H1 (cell line): ENCODE data around the gene BAZ1B. TPM values are rescaled to one million over a fixed set of nuclear protein-coding genes. Genes with fewer than 3 reads are reported as not detected.

Experiments
- CTCF ChIA-PET: fragments of 300-600 bp; sonication (Branson Sonifier 250); formaldehyde crosslinking; loops from one replicate; lab custom pipeline; 2021; ENCODE audit not compliant: partially characterized antibody; lab: Charles Lee
- POLR2A ChIA-PET: fragments of 300-600 bp; sonication (Branson Sonifier 250); formaldehyde crosslinking; loops from one replicate; lab custom pipeline; 2021; ENCODE audit warnings: inconsistent platforms; ENCODE audit not compliant: partially characterized antibody; lab: Charles Lee
- DNase-seq, 2 experiments: peaks; one replicate each; pipeline versions ENCODE4 v3.0.0 to v3.0.0-alpha.2; 2010 to 2022; ENCODE audit warnings: low spot score in 2 of 2, low read depth in 1 of 2, mixed read lengths in 1 of 2
- FAIRE-seq: peaks from 2 replicates; lab custom pipeline; 2011; peaks lifted over from hg19 to GRCh38; lab: Jason Lieb, UNC
- H2AFZ ChIP-seq: 2 replicates; pipeline ENCODE4 v1.8.1; 2012; ENCODE audit warnings: low read length, inconsistent platforms
- H2AK5ac ChIP-seq: 2 replicates; pipeline ENCODE4 v1.6.1; 2013; ENCODE audit warnings: low read depth, low read length
- H2BK120ac ChIP-seq: replicated peaks from 2 replicates; pipeline ENCODE3; 2013; ENCODE audit warnings: low read depth, low read length, inconsistent platforms
- H2BK12ac ChIP-seq: 2 replicates; pipeline ENCODE4 v1.6.1; 2013; ENCODE audit warnings: low read depth, low read length
- H2BK15ac ChIP-seq: 2 replicates; pipeline ENCODE4 v1.6.1; 2013; ENCODE audit warnings: low read length
- H2BK20ac ChIP-seq: 2 replicates; pipeline ENCODE4 v1.6.1; 2013; ENCODE audit warnings: low read length
- H2BK5ac ChIP-seq: 2 replicates; pipeline ENCODE4 v1.6.1; 2013; ENCODE audit warnings: low read depth, low read length
- H3K14ac ChIP-seq: 2 replicates; pipeline ENCODE4 v1.6.1; 2013; ENCODE audit warnings: inconsistent platforms; ENCODE audit not compliant: insufficient read length
- H3K18ac ChIP-seq: 2 replicates; pipeline ENCODE4 v1.6.1; 2013; ENCODE audit warnings: low read length; ENCODE audit errors: extremely low read depth
- H3K23ac ChIP-seq: 2 replicates; pipeline ENCODE4 v1.6.1; 2013; ENCODE audit warnings: inconsistent platforms; ENCODE audit not compliant: insufficient read length
- H3K23me2 ChIP-seq: 2 replicates; pipeline ENCODE4 v1.6.1; 2013; ENCODE audit warnings: low read depth, low read length
- H3K27ac ChIP-seq: 2 replicates; pipeline ENCODE4 v1.6.1; 2011; ENCODE audit warnings: low read depth, low read length, inconsistent platforms
- H3K27me3 ChIP-seq, 4 experiments: replicated peaks in 1 of 4; 1 replicate in 1 of 4; 2 replicates in 3 of 4; pipeline versions ENCODE4 v1.6.1 to v1.8.1; 2011 to 2013; ENCODE audit warnings: low read length in 3 of 4, mild to moderate bottlenecking in 3 of 4, inconsistent platforms in 2 of 4, mixed read lengths in 2 of 4, moderate library complexity in 1 of 4; ENCODE audit not compliant: control insufficient read depth in 3 of 4, insufficient read depth in 3 of 4; ENCODE audit errors: extremely low read depth in 1 of 4
- H3K36me3 ChIP-seq, 4 experiments: 2 replicates each; pipeline versions ENCODE4 v1.6.1 to v1.8.1; 2011 to 2013; ENCODE audit warnings: mild to moderate bottlenecking in 4 of 4, low read length in 3 of 4, moderate library complexity in 2 of 4, control low read depth in 1 of 4, inconsistent platforms in 1 of 4; ENCODE audit not compliant: insufficient read depth in 4 of 4, control insufficient read depth in 2 of 4
- H3K4ac ChIP-seq: replicated peaks from 2 replicates; pipeline ENCODE3; 2013; ENCODE audit warnings: low read length, low read depth, mixed read lengths, inconsistent platforms; ENCODE audit not compliant: insufficient read length
- H3K4me1 ChIP-seq, 4 experiments: replicated peaks in 1 of 4; 1 replicate in 1 of 4; 2 replicates in 3 of 4; pipeline versions ENCODE4 v1.6.1 to v1.8.1; 2011 to 2013; ENCODE audit warnings: low read length in 3 of 4, inconsistent platforms in 2 of 4, mixed read lengths in 1 of 4; ENCODE audit not compliant: insufficient read depth in 4 of 4, control insufficient read depth in 3 of 4
- H3K4me2 ChIP-seq, 2 experiments: 2 replicates each; pipeline versions ENCODE4 v1.6.1 to v1.8.1; 2011 to 2013; ENCODE audit warnings: low read depth in 2 of 2, low read length in 2 of 2, control low read depth in 1 of 2, inconsistent platforms in 1 of 2, mild to moderate bottlenecking in 1 of 2; ENCODE audit not compliant: insufficient read depth in 1 of 2
- H3K4me3 ChIP-seq, 4 experiments: fragments of 200-600, 300-600 bp in 1 of 4; sonication (generic), shearing (Covaris generic), sonication (Bioruptor Twin) in 1 of 4; 2 replicates each; pipeline versions ENCODE4 v1.5.1 to v1.8.1; 2011 to 2016; ENCODE audit warnings: low read length in 4 of 4, low read depth in 3 of 4, control low read depth in 2 of 4, inconsistent platforms in 2 of 4, mild to moderate bottlenecking in 2 of 4, mixed read lengths in 1 of 4, moderate library complexity in 1 of 4; ENCODE audit not compliant: insufficient read depth in 2 of 4; ENCODE audit errors: extremely low read depth in 1 of 4
- H3K56ac ChIP-seq: replicated peaks from 2 replicates; pipeline ENCODE3; 2013; ENCODE audit warnings: low read depth, mild to moderate bottlenecking, mixed read lengths, low read length, inconsistent platforms; ENCODE audit not compliant: insufficient read length
- H3K79me1 ChIP-seq: 2 replicates; pipeline ENCODE4 v1.6.1; 2013; ENCODE audit warnings: low read depth, low read length, control low read depth
- H3K79me2 ChIP-seq, 2 experiments: 2 replicates each; pipeline versions ENCODE4 v1.6.1 to v1.8.1; 2012 to 2013; ENCODE audit warnings: low read length in 2 of 2, mild to moderate bottlenecking in 2 of 2, inconsistent platforms in 1 of 2; ENCODE audit not compliant: insufficient read depth in 2 of 2, control insufficient read depth in 1 of 2
- H3K9ac ChIP-seq, 4 experiments: replicated peaks in 1 of 4; 1 replicate in 1 of 4; 2 replicates in 3 of 4; pipeline versions ENCODE4 v1.6.1 to v1.8.1; 2011 to 2013; ENCODE audit warnings: low read depth in 3 of 4, low read length in 3 of 4, control low read depth in 2 of 4, mild to moderate bottlenecking in 2 of 4, moderate library complexity in 2 of 4, inconsistent platforms in 1 of 4; ENCODE audit errors: extremely low read depth in 1 of 4
- H3K9me3 ChIP-seq, 2 experiments: 2 replicates each; pipeline versions ENCODE4 v1.6.1 to v1.8.1; 2012 to 2013; ENCODE audit warnings: mild to moderate bottlenecking in 2 of 2, moderate library complexity in 2 of 2, control low read depth in 1 of 2, inconsistent platforms in 1 of 2, low read depth in 1 of 2, low read length in 1 of 2, mixed read lengths in 1 of 2; ENCODE audit not compliant: insufficient read depth in 2 of 2
- H4K20me1 ChIP-seq, 2 experiments: replicated peaks in 1 of 2; 2 replicates each; pipeline versions ENCODE3 to v1.8.1; 2011 to 2013; ENCODE audit warnings: inconsistent platforms in 2 of 2, low read length in 2 of 2, mild to moderate bottlenecking in 1 of 2; ENCODE audit not compliant: insufficient read depth in 2 of 2, control insufficient read depth in 1 of 2
- H4K5ac ChIP-seq: 2 replicates; pipeline ENCODE4 v1.6.1; 2013; ENCODE audit warnings: low read length, low read depth, mixed read lengths, inconsistent platforms; ENCODE audit not compliant: insufficient read length
- H4K8ac ChIP-seq: 2 replicates; pipeline ENCODE4 v1.8.0; 2013; ENCODE audit warnings: mild to moderate bottlenecking, moderate library complexity, low read length, inconsistent platforms; ENCODE audit not compliant: insufficient read depth; ENCODE audit errors: extremely low read depth
- H4K91ac ChIP-seq: replicated peaks from 2 replicates; pipeline ENCODE3; 2013; ENCODE audit warnings: low read length, mixed read lengths, inconsistent platforms; ENCODE audit not compliant: insufficient read length
- BCL11A ChIP-seq, 2 experiments: IDR thresholded peaks; one replicate each; pipeline ENCODE4 v1.6.1; 2011; ENCODE audit warnings: low read depth in 2 of 2, low read length in 2 of 2, mild to moderate bottlenecking in 2 of 2
- CHD1 ChIP-seq: IDR thresholded peaks from 2 replicates; pipeline ENCODE4 v1.6.1; 2012; ENCODE audit warnings: low read depth, low read length, improper control_type of control experiment
- CHD2 ChIP-seq: IDR thresholded peaks from 2 replicates; pipeline ENCODE4 v1.6.1; 2012; ENCODE audit warnings: low read length, improper control_type of control experiment
- CTBP2 ChIP-seq: IDR thresholded peaks from 2 replicates; pipeline ENCODE4 v1.7.0; 2011; ENCODE audit warnings: borderline replicate concordance, mild to moderate bottlenecking, moderate library complexity, mixed read lengths, low read length; ENCODE audit not compliant: insufficient read depth, insufficient read length
- KDM1A ChIP-seq: fragments of 200-600, 300-600 bp; sonication (generic); IDR thresholded peaks from 2 replicates; pipeline ENCODE4 v1.7.1; 2016; ENCODE audit warnings: mild to moderate bottlenecking, low read length, borderline replicate concordance
- MAFK ChIP-seq: IDR thresholded peaks from 2 replicates; pipeline ENCODE4 v1.6.1; 2012; ENCODE audit warnings: low read depth, mild to moderate bottlenecking, improper control_type of control experiment, low read length
- NANOG ChIP-seq: IDR thresholded peaks from 2 replicates; pipeline ENCODE4 v1.6.1; 2011; ENCODE audit warnings: low read length, low read depth, mild to moderate bottlenecking, inconsistent platforms; ENCODE audit not compliant: insufficient read depth, poor library complexity, severe bottlenecking
- NRF1 ChIP-seq: IDR thresholded peaks from 2 replicates; pipeline ENCODE4 v1.6.1; 2011; ENCODE audit warnings: mild to moderate bottlenecking, low read depth, low read length, improper control_type of control experiment
- POU5F1 ChIP-seq: IDR thresholded peaks from 2 replicates; pipeline ENCODE4 v1.6.1; 2011; ENCODE audit warnings: low read depth, mild to moderate bottlenecking, low read length, moderate library complexity
- RXRA ChIP-seq: IDR thresholded peaks from 2 replicates; pipeline ENCODE4 v1.6.1; 2011; ENCODE audit warnings: low read depth, mild to moderate bottlenecking, low read length, moderate library complexity; ENCODE audit not compliant: insufficient read depth
- WGBS, 2 experiments: shearing (Covaris generic) in 1 of 2; methylation state at CpG; one replicate each; pipeline versions ENCODE4 v1.1.6 to v1.1.7; 2013 to 2015; ENCODE audit warnings: low lambda C conversion rate in 2 of 2, mixed read lengths in 2 of 2, inconsistent platforms in 1 of 2, low coverage in 1 of 2, missing lambda C conversion rate in 1 of 2; ENCODE audit not compliant: insufficient replicate concordance in 2 of 2, insufficient coverage in 1 of 2, insufficient read length in 1 of 2; ENCODE audit errors: extremely low coverage in 1 of 2, missing lambda C conversion rate in 1 of 2; 5-methylcytosine and 5-hydroxymethylcytosine counted together
- polyA plus RNA-seq, 7 experiments: library from polyadenylated mRNA; depleted of rRNA in 3 of 7; stranded (reverse) in 5 of 7; unstranded in 2 of 7; fragments of >200 nt in 5 of 7; fragments of 200-250 nt in 2 of 7; gene quantifications; 1 replicate in 5 of 7; 2 replicates in 1 of 7; 4 replicates in 1 of 7; pipeline versions ENCODE4 v1.2.1 to v1.2.3, GENCODE V29; 2011 to 2013; ENCODE audit warnings: missing spikeins in 2 of 7, mixed read lengths in 2 of 7
- total RNA-seq: library from RNA; stranded (reverse); fragmentation: NEBNext Ultra II Directional; extraction: Animal tissue kit (Norgen Biotek cat#: 25700); gene quantifications from 2 replicates; pipeline ENCODE4 v1.2.1, GENCODE V29; 2021
- TF ChIP-seq, protein P1 (sequence below): IDR thresholded peaks from 2 replicates; pipeline ENCODE4 v1.6.1; 2012; ENCODE audit warnings: inconsistent platforms
- TF ChIP-seq, protein P2 (sequence below): IDR thresholded peaks from 2 replicates; pipeline ENCODE4 v1.6.1; 2012; ENCODE audit warnings: low read length, inconsistent platforms

The BAZ1B gene
- total and polyA plus RNA-seq, 2 of the 8 experiments (the other 6 are each of a cell fraction or from before 2014, with no cell fraction given) = 21.0 to 86.8 TPM

DNA sequence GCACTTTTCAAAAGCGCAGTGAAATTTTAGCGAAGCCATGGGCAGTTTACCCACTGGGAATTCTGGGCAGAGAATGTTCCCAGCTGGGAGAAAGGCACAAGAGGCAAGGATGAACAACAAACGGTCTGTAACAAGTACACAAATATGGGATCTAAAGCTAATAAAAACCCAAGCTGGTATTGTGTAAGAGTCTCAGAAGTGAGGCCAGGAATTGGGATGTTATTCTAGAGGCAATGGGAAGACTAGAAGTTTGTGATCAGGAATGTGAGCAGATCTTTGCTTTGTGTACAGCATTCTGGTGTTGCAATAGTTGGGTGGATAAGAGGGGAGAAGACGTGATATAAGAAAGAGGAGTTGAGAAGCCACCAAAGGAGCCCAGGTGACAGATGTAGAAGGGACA is 73.5 kb downstream of the BAZ1B start:
- Histone ChIP-seq H4K20me1 (peaks cover 3 to 14% of the 10 kb centered on the region in 2 experiments), H3K9ac (no peak overlapping the region), H4K5ac (no peak overlapping the region)
- TF ChIP-seq POU5F1 = no peak
- no peak for TF ChIP-seq NANOG
- no peak for TF ChIP-seq CHD1
- TF ChIP-seq NRF1 = no peak
- no peak for TF ChIP-seq CTBP2
- TF ChIP-seq, protein P1, sequence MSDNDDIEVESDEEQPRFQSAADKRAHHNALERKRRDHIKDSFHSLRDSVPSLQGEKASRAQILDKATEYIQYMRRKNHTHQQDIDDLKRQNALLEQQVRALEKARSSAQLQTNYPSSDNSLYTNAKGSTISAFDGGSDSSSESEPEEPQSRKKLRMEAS = no peak
- no peak for TF ChIP-seq KDM1A
- TF ChIP-seq CHD2 = no peak
- TF ChIP-seq, protein P2, sequence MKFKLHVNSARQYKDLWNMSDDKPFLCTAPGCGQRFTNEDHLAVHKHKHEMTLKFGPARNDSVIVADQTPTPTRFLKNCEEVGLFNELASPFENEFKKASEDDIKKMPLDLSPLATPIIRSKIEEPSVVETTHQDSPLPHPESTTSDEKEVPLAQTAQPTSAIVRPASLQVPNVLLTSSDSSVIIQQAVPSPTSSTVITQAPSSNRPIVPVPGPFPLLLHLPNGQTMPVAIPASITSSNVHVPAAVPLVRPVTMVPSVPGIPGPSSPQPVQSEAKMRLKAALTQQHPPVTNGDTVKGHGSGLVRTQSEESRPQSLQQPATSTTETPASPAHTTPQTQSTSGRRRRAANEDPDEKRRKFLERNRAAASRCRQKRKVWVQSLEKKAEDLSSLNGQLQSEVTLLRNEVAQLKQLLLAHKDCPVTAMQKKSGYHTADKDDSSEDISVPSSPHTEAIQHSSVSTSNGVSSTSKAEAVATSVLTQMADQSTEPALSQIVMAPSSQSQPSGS = no peak
- TF ChIP-seq MAFK = no peak
- no peak for TF ChIP-seq BCL11A (IDR thresholded peaks at IDR 0.05; ENCODE audit: low read depth in 2 of 2, low read length in 2 of 2)
- TF ChIP-seq RXRA = no peak

More for the DNA sequence above, 73.5 kb downstream of the BAZ1B start:
- H2BK12ac ChIP-seq = no peak overlapping the region
- H3K79me1 ChIP-seq = no peaks in the 10 kb centered on the region
- no peaks in the 10 kb centered on the region; a peak in 1 of 4 replicates for H3K79me2 ChIP-seq
- no peak overlapping the region for H3K23ac ChIP-seq
- no peaks in the 10 kb centered on the region for H3K9me3 ChIP-seq
- no peak overlapping the region for H2BK120ac ChIP-seq
- H3K4me1 ChIP-seq = no peaks in the 10 kb centered on the region
- no peak for FAIRE-seq
- no peak overlapping the region for H3K4me3 ChIP-seq
- H3K4me2 ChIP-seq = no peak overlapping the region
- H3K36me3 ChIP-seq = peaks cover 62 to 81% (median 75%) of the 10 kb centered on the region in 4 experiments
- H3K23me2 ChIP-seq = no peaks in the 10 kb centered on the region; the same call in 1 of the 2 replicates
- no peak overlapping the region for H3K56ac ChIP-seq
- H4K8ac ChIP-seq = no peak overlapping the region
- no peak overlapping the region for H3K27ac ChIP-seq
- H3K18ac ChIP-seq = no peak overlapping the region
- H2AK5ac ChIP-seq = no peak overlapping the region
- POLR2A ChIA-PET = no interaction called here
- CTCF ChIA-PET = interaction anchor here (0.7 to 1.3 kb wide), 6 partner anchors 8 to 124 kb away, joined by 3 to 4 read pairs (median 3); no protein-coding TSS in a partner anchor
- no peak for DNase-seq
- H2BK20ac ChIP-seq = no peak overlapping the region
- H3K4ac ChIP-seq = no peak overlapping the region
- no peak overlapping the region for H2BK5ac ChIP-seq
- WGBS, 2 experiments = 97% methylated on average over 4 of the region's 4 CpGs; no CpG with 5 or more reads in 1 of the 2 experiments
- H2BK15ac ChIP-seq = no peak overlapping the region
- no peak overlapping the region for H3K14ac ChIP-seq
- no peaks in the 10 kb centered on the region for H3K27me3 ChIP-seq
- no peak overlapping the region for H4K91ac ChIP-seq
- H2AFZ ChIP-seq = no peak overlapping the region
